Measurements from ENCODE around the gene F2R. TPM values are rescaled to one million over a fixed set of nuclear protein-coding genes. Genes with fewer than 3 reads are reported as not detected.

The F2R gene
- total and polyA plus RNA-seq, 9 of the 15 experiments (the other 6 are each of a cell fraction or from before 2014, with no cell fraction given) = 4.0 to 34.7 (median 15.1) TPM

DNA sequence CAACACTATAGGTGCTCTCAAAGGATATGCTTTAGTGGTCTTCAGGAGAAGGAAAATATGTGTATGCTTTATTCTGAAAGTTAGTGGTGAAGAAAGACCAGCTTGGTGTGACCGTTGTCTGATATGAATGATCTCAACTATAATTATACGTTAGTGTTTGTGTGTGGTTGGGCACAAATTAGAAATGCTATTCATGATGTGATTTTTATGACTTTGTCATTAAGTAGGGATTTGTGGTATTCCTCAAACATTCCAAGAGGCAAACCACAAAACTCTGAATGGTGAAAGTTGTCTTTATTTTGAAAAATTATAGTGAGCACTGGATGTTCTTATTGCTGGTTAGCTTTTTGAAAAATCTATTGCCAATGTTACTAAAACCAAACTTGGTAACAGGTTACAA, 6.2 kb upstream of the F2R start (continued):
- TF ChIP-seq, protein P1, sequence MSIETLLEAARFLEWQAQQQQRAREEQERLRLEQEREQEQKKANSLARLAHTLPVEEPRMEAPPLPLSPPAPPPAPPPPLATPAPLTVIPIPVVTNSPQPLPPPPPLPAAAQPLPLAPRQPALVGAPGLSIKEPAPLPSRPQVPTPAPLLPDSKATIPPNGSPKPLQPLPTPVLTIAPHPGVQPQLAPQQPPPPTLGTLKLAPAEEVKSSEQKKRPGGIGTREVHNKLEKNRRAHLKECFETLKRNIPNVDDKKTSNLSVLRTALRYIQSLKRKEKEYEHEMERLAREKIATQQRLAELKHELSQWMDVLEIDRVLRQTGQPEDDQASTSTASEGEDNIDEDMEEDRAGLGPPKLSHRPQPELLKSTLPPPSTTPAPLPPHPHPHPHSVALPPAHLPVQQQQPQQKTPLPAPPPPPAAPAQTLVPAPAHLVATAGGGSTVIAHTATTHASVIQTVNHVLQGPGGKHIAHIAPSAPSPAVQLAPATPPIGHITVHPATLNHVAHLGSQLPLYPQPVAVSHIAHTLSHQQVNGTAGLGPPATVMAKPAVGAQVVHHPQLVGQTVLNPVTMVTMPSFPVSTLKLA (conservative IDR thresholded peaks at IDR 0.05) = no peak
- TF ChIP-seq, protein P2, sequence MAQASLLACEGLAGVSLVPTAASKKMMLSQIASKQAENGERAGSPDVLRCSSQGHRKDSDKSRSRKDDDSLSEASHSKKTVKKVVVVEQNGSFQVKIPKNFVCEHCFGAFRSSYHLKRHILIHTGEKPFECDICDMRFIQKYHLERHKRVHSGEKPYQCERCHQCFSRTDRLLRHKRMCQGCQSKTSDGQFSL (CRISPR knock-in tag; IDR thresholded peaks at IDR 0.05) = no peak
- TF ChIP-seq, protein P2 (tag; IDR thresholded peaks at IDR 0.05) = no peak
- TF ChIP-seq ZNF695 (CRISPR knock-in tag; IDR thresholded peaks at IDR 0.05) (no peak), ZBTB7A (IDR thresholded peaks at IDR 0.05; ENCODE audit: borderline replicate concordance, control insufficient read depth, low read depth, low read length) (no peak)
- TF ChIP-seq, protein P3, sequence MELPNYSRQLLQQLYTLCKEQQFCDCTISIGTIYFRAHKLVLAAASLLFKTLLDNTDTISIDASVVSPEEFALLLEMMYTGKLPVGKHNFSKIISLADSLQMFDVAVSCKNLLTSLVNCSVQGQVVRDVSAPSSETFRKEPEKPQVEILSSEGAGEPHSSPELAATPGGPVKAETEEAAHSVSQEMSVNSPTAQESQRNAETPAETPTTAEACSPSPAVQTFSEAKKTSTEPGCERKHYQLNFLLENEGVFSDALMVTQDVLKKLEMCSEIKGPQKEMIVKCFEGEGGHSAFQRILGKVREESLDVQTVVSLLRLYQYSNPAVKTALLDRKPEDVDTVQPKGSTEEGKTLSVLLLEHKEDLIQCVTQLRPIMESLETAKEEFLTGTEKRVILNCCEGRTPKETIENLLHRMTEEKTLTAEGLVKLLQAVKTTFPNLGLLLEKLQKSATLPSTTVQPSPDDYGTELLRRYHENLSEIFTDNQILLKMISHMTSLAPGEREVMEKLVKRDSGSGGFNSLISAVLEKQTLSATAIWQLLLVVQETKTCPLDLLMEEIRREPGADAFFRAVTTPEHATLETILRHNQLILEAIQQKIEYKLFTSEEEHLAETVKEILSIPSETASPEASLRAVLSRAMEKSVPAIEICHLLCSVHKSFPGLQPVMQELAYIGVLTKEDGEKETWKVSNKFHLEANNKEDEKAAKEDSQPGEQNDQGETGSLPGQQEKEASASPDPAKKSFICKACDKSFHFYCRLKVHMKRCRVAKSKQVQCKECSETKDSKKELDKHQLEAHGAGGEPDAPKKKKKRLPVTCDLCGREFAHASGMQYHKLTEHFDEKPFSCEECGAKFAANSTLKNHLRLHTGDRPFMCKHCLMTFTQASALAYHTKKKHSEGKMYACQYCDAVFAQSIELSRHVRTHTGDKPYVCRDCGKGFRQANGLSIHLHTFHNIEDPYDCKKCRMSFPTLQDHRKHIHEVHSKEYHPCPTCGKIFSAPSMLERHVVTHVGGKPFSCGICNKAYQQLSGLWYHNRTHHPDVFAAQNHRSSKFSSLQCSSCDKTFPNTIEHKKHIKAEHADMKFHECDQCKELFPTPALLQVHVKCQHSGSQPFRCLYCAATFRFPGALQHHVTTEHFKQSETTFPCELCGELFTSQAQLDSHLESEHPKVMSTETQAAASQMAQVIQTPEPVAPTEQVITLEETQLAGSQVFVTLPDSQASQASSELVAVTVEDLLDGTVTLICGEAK (IDR thresholded peaks at IDR 0.05) = no peak
- TF ChIP-seq, protein P3 (CRISPR knock-in tag; IDR thresholded peaks at IDR 0.05) = no peak
- TF ChIP-seq, protein P4, sequence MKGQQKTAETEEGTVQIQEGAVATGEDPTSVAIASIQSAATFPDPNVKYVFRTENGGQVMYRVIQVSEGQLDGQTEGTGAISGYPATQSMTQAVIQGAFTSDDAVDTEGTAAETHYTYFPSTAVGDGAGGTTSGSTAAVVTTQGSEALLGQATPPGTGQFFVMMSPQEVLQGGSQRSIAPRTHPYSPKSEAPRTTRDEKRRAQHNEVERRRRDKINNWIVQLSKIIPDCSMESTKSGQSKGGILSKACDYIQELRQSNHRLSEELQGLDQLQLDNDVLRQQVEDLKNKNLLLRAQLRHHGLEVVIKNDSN (CRISPR knock-in tag; IDR thresholded peaks at IDR 0.05) = no peak
- TF ChIP-seq, protein P5, sequence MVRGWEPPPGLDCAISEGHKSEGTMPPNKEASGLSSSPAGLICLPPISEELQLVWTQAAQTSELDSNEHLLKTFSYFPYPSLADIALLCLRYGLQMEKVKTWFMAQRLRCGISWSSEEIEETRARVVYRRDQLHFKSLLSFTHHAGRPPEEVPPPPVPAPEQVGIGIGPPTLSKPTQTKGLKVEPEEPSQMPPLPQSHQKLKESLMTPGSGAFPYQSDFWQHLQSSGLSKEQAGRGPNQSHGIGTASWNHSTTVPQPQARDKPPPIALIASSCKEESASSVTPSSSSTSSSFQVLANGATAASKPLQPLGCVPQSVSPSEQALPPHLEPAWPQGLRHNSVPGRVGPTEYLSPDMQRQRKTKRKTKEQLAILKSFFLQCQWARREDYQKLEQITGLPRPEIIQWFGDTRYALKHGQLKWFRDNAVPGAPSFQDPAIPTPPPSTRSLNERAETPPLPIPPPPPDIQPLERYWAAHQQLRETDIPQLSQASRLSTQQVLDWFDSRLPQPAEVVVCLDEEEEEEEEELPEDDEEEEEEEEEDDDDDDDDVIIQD (CRISPR knock-in tag; IDR thresholded peaks at IDR 0.05) = no peak
